ENCODE data around the gene TRIM25.

The TRIM25 gene

GRCh38 chr17:56867948-56868376, 45.9 kb downstream of the TRIM25 start (continued):
- TF ChIP-seq, protein P1, sequence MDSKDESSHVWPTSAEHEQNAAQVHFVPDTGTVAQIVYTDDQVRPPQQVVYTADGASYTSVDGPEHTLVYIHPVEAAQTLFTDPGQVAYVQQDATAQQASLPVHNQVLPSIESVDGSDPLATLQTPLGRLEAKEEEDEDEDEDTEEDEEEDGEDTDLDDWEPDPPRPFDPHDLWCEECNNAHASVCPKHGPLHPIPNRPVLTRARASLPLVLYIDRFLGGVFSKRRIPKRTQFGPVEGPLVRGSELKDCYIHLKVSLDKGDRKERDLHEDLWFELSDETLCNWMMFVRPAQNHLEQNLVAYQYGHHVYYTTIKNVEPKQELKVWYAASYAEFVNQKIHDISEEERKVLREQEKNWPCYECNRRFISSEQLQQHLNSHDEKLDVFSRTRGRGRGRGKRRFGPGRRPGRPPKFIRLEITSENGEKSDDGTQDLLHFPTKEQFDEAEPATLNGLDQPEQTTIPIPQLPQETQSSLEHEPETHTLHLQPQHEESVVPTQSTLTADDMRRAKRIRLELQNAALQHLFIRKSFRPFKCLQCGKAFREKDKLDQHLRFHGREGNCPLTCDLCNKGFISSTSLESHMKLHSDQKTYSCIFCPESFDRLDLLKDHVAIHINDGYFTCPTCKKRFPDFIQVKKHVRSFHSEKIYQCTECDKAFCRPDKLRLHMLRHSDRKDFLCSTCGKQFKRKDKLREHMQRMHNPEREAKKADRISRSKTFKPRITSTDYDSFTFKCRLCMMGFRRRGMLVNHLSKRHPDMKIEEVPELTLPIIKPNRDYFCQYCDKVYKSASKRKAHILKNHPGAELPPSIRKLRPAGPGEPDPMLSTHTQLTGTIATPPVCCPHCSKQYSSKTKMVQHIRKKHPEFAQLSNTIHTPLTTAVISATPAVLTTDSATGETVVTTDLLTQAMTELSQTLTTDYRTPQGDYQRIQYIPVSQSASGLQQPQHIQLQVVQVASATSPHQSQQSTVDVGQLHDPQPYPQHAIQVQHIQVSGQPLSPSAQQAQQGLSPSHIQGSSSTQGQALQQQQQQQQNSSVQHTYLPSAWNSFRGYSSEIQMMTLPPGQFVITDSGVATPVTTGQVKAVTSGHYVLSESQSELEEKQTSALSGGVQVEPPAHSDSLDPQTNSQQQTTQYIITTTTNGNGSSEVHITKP (tag by site-specific recombination; IDR thresholded peaks at IDR 0.05): no peak
- TF ChIP-seq ZNF670 (tag by site-specific recombination; IDR thresholded peaks at IDR 0.05; ENCODE audit: low read depth): no peak
- TF ChIP-seq ZNF529 (tag by site-specific recombination; IDR thresholded peaks at IDR 0.05; ENCODE audit: insufficient replicate concordance): no peak
- TF ChIP-seq ZNF837 (tag by site-specific recombination; IDR thresholded peaks at IDR 0.05): no peak
- TF ChIP-seq BCL11B (tag by site-specific recombination; IDR thresholded peaks at IDR 0.05; ENCODE audit: low read depth): no peak
- TF ChIP-seq, protein P2, sequence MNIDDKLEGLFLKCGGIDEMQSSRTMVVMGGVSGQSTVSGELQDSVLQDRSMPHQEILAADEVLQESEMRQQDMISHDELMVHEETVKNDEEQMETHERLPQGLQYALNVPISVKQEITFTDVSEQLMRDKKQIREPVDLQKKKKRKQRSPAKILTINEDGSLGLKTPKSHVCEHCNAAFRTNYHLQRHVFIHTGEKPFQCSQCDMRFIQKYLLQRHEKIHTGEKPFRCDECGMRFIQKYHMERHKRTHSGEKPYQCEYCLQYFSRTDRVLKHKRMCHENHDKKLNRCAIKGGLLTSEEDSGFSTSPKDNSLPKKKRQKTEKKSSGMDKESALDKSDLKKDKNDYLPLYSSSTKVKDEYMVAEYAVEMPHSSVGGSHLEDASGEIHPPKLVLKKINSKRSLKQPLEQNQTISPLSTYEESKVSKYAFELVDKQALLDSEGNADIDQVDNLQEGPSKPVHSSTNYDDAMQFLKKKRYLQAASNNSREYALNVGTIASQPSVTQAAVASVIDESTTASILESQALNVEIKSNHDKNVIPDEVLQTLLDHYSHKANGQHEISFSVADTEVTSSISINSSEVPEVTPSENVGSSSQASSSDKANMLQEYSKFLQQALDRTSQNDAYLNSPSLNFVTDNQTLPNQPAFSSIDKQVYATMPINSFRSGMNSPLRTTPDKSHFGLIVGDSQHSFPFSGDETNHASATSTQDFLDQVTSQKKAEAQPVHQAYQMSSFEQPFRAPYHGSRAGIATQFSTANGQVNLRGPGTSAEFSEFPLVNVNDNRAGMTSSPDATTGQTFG (tag by site-specific recombination; IDR thresholded peaks at IDR 0.05; ENCODE audit: borderline replicate concordance): no peak
- TF ChIP-seq ZNF585B (tag by site-specific recombination; IDR thresholded peaks at IDR 0.05): no peak
- no peak for TF ChIP-seq MYNN (tag by site-specific recombination; IDR thresholded peaks at IDR 0.05; ENCODE audit: borderline replicate concordance)
- TF ChIP-seq, protein P3, sequence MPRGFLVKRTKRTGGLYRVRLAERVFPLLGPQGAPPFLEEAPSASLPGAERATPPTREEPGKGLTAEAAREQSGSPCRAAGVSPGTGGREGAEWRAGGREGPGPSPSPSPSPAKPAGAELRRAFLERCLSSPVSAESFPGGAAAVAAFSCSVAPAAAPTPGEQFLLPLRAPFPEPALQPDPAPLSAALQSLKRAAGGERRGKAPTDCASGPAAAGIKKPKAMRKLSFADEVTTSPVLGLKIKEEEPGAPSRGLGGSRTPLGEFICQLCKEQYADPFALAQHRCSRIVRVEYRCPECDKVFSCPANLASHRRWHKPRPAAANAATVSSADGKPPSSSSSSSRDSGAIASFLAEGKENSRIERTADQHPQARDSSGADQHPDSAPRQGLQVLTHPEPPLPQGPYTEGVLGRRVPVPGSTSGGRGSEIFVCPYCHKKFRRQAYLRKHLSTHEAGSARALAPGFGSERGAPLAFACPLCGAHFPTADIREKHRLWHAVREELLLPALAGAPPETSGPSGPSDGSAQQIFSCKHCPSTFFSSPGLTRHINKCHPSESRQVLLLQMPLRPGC (tag by site-specific recombination; IDR thresholded peaks at IDR 0.05): no peak
- no peak for TF ChIP-seq SP2 (tag by site-specific recombination; IDR thresholded peaks at IDR 0.05)
- no peak for TF ChIP-seq HOXA7 (CRISPR knock-in tag; IDR thresholded peaks at IDR 0.05; ENCODE audit: borderline replicate concordance)

- ChIA-PET POLR2A (interaction anchor here (0.6 kb wide), 1 partner anchor 332 kb away, joined by 3 read pairs; no protein-coding TSS in a partner anchor), CTCF (interaction anchor here (1.2 to 1.6 kb wide), 2 partner anchors 11 to 47 kb away, joined by 4 read pairs; no protein-coding TSS in a partner anchor)
- no peak overlapping the region for H3K27ac ChIP-seq (ENCODE audit: extremely low read depth, low read depth, low read length)
- TF ChIP-seq ZNF501 (tag by site-specific recombination; IDR thresholded peaks at IDR 0.05): no peak
- no peak for TF ChIP-seq ZBTB17 (tag by site-specific recombination; IDR thresholded peaks at IDR 0.05)
- TF ChIP-seq ZNF19 (tag by site-specific recombination; IDR thresholded peaks at IDR 0.05; ENCODE audit: low read depth): no peak
- TF ChIP-seq SALL2 (tag by site-specific recombination; IDR thresholded peaks at IDR 0.05; ENCODE audit: borderline replicate concordance): no peak
- no peak for TF ChIP-seq ZNF580 (tag by site-specific recombination; IDR thresholded peaks at IDR 0.05)
- no peak for TF ChIP-seq ZNF366 (tag by site-specific recombination; conservative IDR thresholded peaks at IDR 0.05)
- no peak for TF ChIP-seq ZNF791 (tag by site-specific recombination; IDR thresholded peaks at IDR 0.05)
- no peak for TF ChIP-seq ZNF341 (tag by site-specific recombination; IDR thresholded peaks at IDR 0.05; ENCODE audit: low read depth)
- TF ChIP-seq ZNF626 (tag by site-specific recombination; IDR thresholded peaks at IDR 0.05): no peak
- no peaks in the 10 kb centered on the region for H3K4me1 ChIP-seq (ENCODE audit: control insufficient read depth, insufficient read depth, low read length)
- H3K9me3 ChIP-seq (ENCODE audit: control insufficient read depth, insufficient read depth, low read depth, low read length): no peaks in the 10 kb centered on the region
- H3K36me3 ChIP-seq (ENCODE audit: control insufficient read depth in 2 of 2, insufficient read depth in 1 of 2, low read length in 2 of 2): peaks cover 27 to 33% of the 10 kb centered on the region in 2 experiments; a peak in 2 of 3 replicates
- H3K4me3 ChIP-seq (ENCODE audit: low read depth, low read length): no peak overlapping the region
Observed at GRCh38 chr17:56866496-56866895, 47.4 kb downstream of the TRIM25 start.
